Liver (tissue), 9 donors: ENCODE measurements around the gene SIRT6. TPM values are rescaled to one million over a fixed set of nuclear protein-coding genes. Genes with fewer than 3 reads are reported as not detected.

Source experiments
- DNase-seq: peaks from one replicate; pipeline ENCODE4 v3.0.0-alpha.2; 2017; ENCODE audit warnings: low spot score
- H3K27ac ChIP-seq, 2 donors: one replicate each; pipeline ENCODE4 v1.7.0; 2013; ENCODE audit warnings: inconsistent platforms in 2 of 2, low read length in 2 of 2, control low read depth in 1 of 2, low read depth in 1 of 2, mild to moderate bottlenecking in 1 of 2
- H3K27me3 ChIP-seq, 4 donors: one replicate each; pipeline versions ENCODE4 v1.6.1 to v1.7.0; 2013; ENCODE audit warnings: low read length in 3 of 4, inconsistent platforms in 1 of 4, mild to moderate bottlenecking in 1 of 4, moderate library complexity in 1 of 4; ENCODE audit not compliant: control insufficient read depth in 4 of 4, insufficient read depth in 4 of 4
- H3K36me3 ChIP-seq, 4 donors: one replicate each; pipeline versions ENCODE4 v1.6.1 to v1.7.0; 2013; ENCODE audit warnings: low read length in 3 of 4, mild to moderate bottlenecking in 3 of 4, low read depth in 1 of 4, moderate library complexity in 1 of 4; ENCODE audit not compliant: control insufficient read depth in 4 of 4, insufficient read depth in 3 of 4
- H3K4me1 ChIP-seq, 4 donors: one replicate each; pipeline versions ENCODE4 v1.6.1 to v1.7.0; 2013; ENCODE audit warnings: low read length in 3 of 4, mild to moderate bottlenecking in 3 of 4, moderate library complexity in 1 of 4; ENCODE audit not compliant: control insufficient read depth in 4 of 4, insufficient read depth in 4 of 4
- H3K4me3 ChIP-seq, 3 donors: one replicate each; pipeline versions ENCODE4 v1.6.1 to v1.7.0; 2013; ENCODE audit warnings: low read length in 3 of 3, control low read depth in 1 of 3, low read depth in 1 of 3, mild to moderate bottlenecking in 1 of 3
- H3K9ac ChIP-seq, 2 donors: one replicate each; pipeline ENCODE4 v1.7.0; 2013; ENCODE audit warnings: low read length in 2 of 2, mild to moderate bottlenecking in 2 of 2, moderate library complexity in 2 of 2, control low read depth in 1 of 2, low read depth in 1 of 2
- H3K9me3 ChIP-seq, 4 donors: one replicate each; pipeline versions ENCODE4 v1.6.1 to v1.7.0; 2013; ENCODE audit warnings: low read length in 3 of 4; ENCODE audit not compliant: control insufficient read depth in 4 of 4
- EGR1 ChIP-seq, 2 donors: IDR thresholded peaks; 2 replicates each; pipeline ENCODE4 v1.6.1; 2016 to 2018; ENCODE audit warnings: antibody characterized with exemption in 2 of 2, low read depth in 2 of 2
- FOXA1 ChIP-seq: IDR thresholded peaks from 2 replicates; pipeline ENCODE4 v1.6.1; 2016; ENCODE audit warnings: antibody characterized with exemption
- FOXA2 ChIP-seq: IDR thresholded peaks from 2 replicates; pipeline ENCODE4 v1.6.1; 2016; ENCODE audit warnings: antibody characterized with exemption
- GABPA ChIP-seq, 2 donors: IDR thresholded peaks in 1 of 2; conservative IDR thresholded peaks in 1 of 2; 2 replicates each; pipeline ENCODE4 v1.6.1; 2016; ENCODE audit warnings: antibody characterized with exemption in 2 of 2, mild to moderate bottlenecking in 1 of 2, moderate library complexity in 1 of 2
- HNF4A ChIP-seq, 2 donors: conservative IDR thresholded peaks; 2 replicates each; pipeline ENCODE4 v1.6.1; 2016; ENCODE audit warnings: antibody characterized with exemption in 2 of 2, mild to moderate bottlenecking in 2 of 2
- HNF4G ChIP-seq: IDR thresholded peaks from 2 replicates; pipeline ENCODE4 v1.6.1; 2016; ENCODE audit warnings: antibody characterized with exemption
- JUND ChIP-seq, 2 donors: IDR thresholded peaks; 2 replicates each; pipeline ENCODE4 v1.6.1; 2016; ENCODE audit warnings: antibody characterized with exemption in 2 of 2
- NR2F2 ChIP-seq: IDR thresholded peaks from 2 replicates; pipeline ENCODE4 v1.6.1; 2016; ENCODE audit warnings: antibody characterized with exemption
- RAD21 ChIP-seq, 2 donors: IDR thresholded peaks; 2 replicates each; pipeline ENCODE4 v1.6.1; 2016; ENCODE audit warnings: antibody characterized with exemption in 2 of 2, mild to moderate bottlenecking in 2 of 2
- RXRA ChIP-seq, 2 donors: IDR thresholded peaks; 2 replicates each; pipeline ENCODE4 v1.6.1; 2017 to 2018; ENCODE audit warnings: antibody characterized with exemption in 2 of 2, mild to moderate bottlenecking in 1 of 2
- SP1 ChIP-seq: IDR thresholded peaks from 2 replicates; pipeline ENCODE4 v1.6.1; 2018; ENCODE audit warnings: antibody characterized with exemption, mild to moderate bottlenecking
- TAF1 ChIP-seq: conservative IDR thresholded peaks from 2 replicates; pipeline ENCODE4 v1.6.1; 2016; ENCODE audit warnings: antibody characterized with exemption, mild to moderate bottlenecking
- YY1 ChIP-seq: IDR thresholded peaks from 2 replicates; pipeline ENCODE4 v1.6.1; 2016; ENCODE audit warnings: antibody characterized with exemption, mild to moderate bottlenecking
- WGBS: extraction: QIAGEN DNeasy Blood & Tissue Kit; methylation state at CpG from one replicate; pipeline ENCODE4 v1.1.7; 2013; 5-methylcytosine and 5-hydroxymethylcytosine counted together
- polyA plus RNA-seq, 2 donors: library from polyadenylated mRNA; stranded (reverse) in 1 of 2; unstranded in 1 of 2; fragments of 200-250 nt in 1 of 2; fragments of >200 nt in 1 of 2; fragmentation: Nextera tagmentation in 1 of 2; extraction: Ambion mirVana in 1 of 2; gene quantifications; one replicate each; pipeline versions ENCODE4 v1.2.1 to v1.2.3, GENCODE V29; 2013 to 2015
- total RNA-seq, 2 donors: library from RNA; depleted of rRNA; stranded (reverse); fragments of >200 nt; gene quantifications; one replicate each; pipeline ENCODE4 v1.2.3, GENCODE V29; 2014
- TF ChIP-seq, protein P1 (sequence below): IDR thresholded peaks from 2 replicates; pipeline ENCODE4 v1.6.1; 2016; ENCODE audit warnings: antibody characterized with exemption
- TF ChIP-seq, protein P2 (sequence below): fragments of 150-350 bp; IDR thresholded peaks from 2 replicates; pipeline ENCODE4 v1.5.1; 2017; ENCODE audit warnings: improper control_type of control experiment, low read depth, low read length; ENCODE audit not compliant: missing input control
- TF ChIP-seq, protein P3 (sequence below): IDR thresholded peaks from 2 replicates; pipeline ENCODE4 v1.6.1; 2016; ENCODE audit warnings: antibody characterized with exemption, mild to moderate bottlenecking
- TF ChIP-seq, protein P4 (sequence below): IDR thresholded peaks from 2 replicates; pipeline ENCODE4 v1.6.1; 2016; ENCODE audit warnings: antibody characterized with exemption
- donor health status: healthy.
- donor health status: healthy.
- donor health status: healthy.
- donor health status: healthy.
- donor health status: healthy.

The SIRT6 gene
- total and polyA plus RNA-seq, 4 donors, result 7.7 to 12.7 (median 9.8) TPM

DNA sequence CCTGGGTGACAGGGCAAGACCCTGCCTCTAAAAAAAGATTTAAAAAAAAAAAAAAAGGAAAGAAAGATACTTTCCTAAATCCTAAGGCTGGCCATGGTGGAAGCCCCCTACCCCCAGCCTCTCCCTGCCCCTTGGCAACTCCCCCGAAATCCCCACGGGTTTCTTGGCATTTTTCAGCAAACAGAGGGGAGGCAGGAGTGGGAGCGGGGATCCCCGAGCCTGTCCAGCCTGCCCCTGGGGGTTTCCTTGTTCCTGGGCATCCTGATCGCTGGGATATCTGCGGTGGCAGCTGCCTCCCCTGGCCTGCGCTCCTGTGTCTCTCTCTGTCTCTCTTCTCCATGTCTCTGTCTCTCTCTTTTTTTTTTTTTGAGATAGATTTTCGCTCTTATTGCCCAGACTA is 43.5 kb upstream of the SIRT6 start:
- Histone ChIP-seq H3K9ac (no peak overlapping the region), H3K27me3 (peaks cover 0 to 2% (median 0%) of the 10 kb centered on the region in 4 donors), H3K27ac (no peak overlapping the region), H3K9me3 (no peaks in the 10 kb centered on the region), H3K4me3 (no peak overlapping the region), H3K4me1 (peaks cover 0 to 6% (median 0%) of the 10 kb centered on the region in 4 donors), H3K36me3 (peaks cover 0 to 2% (median 0%) of the 10 kb centered on the region in 4 donors)
- TF ChIP-seq, protein P1, sequence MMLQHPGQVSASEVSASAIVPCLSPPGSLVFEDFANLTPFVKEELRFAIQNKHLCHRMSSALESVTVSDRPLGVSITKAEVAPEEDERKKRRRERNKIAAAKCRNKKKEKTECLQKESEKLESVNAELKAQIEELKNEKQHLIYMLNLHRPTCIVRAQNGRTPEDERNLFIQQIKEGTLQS, result no peak
- TF ChIP-seq HNF4G (no peak), FOXA1 (no peak), JUND (IDR thresholded peaks at IDR 0.05) (no peak), RXRA (IDR thresholded peaks at IDR 0.05) (no peak), YY1 (no peak), HNF4A (conservative IDR thresholded peaks at IDR 0.05) (no peak), GABPA (IDR thresholded peaks at IDR 0.05 in 1 of 2, conservative IDR thresholded peaks at IDR 0.05 in 1 of 2) (no peak), RAD21 (IDR thresholded peaks at IDR 0.05) (no peak), NR2F2 (no peak), EGR1 (IDR thresholded peaks at IDR 0.05; ENCODE audit: low read depth in 2 of 2) (no peak), TAF1 (no peak)
- TF ChIP-seq, protein P2, sequence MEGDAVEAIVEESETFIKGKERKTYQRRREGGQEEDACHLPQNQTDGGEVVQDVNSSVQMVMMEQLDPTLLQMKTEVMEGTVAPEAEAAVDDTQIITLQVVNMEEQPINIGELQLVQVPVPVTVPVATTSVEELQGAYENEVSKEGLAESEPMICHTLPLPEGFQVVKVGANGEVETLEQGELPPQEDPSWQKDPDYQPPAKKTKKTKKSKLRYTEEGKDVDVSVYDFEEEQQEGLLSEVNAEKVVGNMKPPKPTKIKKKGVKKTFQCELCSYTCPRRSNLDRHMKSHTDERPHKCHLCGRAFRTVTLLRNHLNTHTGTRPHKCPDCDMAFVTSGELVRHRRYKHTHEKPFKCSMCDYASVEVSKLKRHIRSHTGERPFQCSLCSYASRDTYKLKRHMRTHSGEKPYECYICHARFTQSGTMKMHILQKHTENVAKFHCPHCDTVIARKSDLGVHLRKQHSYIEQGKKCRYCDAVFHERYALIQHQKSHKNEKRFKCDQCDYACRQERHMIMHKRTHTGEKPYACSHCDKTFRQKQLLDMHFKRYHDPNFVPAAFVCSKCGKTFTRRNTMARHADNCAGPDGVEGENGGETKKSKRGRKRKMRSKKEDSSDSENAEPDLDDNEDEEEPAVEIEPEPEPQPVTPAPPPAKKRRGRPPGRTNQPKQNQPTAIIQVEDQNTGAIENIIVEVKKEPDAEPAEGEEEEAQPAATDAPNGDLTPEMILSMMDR, result no peak
- TF ChIP-seq, protein P3, sequence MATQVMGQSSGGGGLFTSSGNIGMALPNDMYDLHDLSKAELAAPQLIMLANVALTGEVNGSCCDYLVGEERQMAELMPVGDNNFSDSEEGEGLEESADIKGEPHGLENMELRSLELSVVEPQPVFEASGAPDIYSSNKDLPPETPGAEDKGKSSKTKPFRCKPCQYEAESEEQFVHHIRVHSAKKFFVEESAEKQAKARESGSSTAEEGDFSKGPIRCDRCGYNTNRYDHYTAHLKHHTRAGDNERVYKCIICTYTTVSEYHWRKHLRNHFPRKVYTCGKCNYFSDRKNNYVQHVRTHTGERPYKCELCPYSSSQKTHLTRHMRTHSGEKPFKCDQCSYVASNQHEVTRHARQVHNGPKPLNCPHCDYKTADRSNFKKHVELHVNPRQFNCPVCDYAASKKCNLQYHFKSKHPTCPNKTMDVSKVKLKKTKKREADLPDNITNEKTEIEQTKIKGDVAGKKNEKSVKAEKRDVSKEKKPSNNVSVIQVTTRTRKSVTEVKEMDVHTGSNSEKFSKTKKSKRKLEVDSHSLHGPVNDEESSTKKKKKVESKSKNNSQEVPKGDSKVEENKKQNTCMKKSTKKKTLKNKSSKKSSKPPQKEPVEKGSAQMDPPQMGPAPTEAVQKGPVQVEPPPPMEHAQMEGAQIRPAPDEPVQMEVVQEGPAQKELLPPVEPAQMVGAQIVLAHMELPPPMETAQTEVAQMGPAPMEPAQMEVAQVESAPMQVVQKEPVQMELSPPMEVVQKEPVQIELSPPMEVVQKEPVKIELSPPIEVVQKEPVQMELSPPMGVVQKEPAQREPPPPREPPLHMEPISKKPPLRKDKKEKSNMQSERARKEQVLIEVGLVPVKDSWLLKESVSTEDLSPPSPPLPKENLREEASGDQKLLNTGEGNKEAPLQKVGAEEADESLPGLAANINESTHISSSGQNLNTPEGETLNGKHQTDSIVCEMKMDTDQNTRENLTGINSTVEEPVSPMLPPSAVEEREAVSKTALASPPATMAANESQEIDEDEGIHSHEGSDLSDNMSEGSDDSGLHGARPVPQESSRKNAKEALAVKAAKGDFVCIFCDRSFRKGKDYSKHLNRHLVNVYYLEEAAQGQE, result no peak
- 85% methylated on average over 8 of the region's 8 CpGs for WGBS
- DNase-seq, result no peak

DNA sequence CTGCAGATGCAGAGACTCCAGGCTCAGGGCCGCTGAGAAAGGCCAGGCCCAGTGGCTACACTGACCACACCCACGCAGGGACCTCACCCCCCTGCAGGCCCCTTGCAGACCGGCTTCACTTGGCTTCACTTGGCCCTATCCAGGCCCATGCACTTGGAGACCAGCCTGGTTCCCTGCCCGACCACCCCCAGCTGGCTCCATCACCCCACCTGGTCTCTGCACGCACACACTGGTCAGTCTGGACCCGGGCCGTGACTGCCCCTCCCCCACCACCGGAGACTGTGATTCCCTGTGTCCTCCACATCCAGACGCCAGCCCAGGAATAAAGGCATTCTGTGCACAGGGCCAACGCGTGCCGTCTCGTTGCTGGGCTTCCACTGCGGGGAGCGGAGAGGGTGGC is 42.1 kb upstream of the SIRT6 start:
- Histone ChIP-seq H3K9ac (no peak overlapping the region), H3K27me3 (peaks cover 0 to 2% (median 0%) of the 10 kb centered on the region in 4 donors), H3K36me3 (peaks cover 0 to 2% (median 0%) of the 10 kb centered on the region in 4 donors), H3K27ac (no peak overlapping the region), H3K4me3 (no peak overlapping the region), H3K9me3 (no peaks in the 10 kb centered on the region), H3K4me1 (peaks cover 0 to 6% (median 0%) of the 10 kb centered on the region in 4 donors)
- no peak for TF ChIP-seq SP1
- TF ChIP-seq, protein P3, result no peak
- no peak for TF ChIP-seq TAF1
- no peak for TF ChIP-seq NR2F2
- no peak for TF ChIP-seq FOXA2
- TF ChIP-seq, protein P2, result no peak
- TF ChIP-seq, protein P4, sequence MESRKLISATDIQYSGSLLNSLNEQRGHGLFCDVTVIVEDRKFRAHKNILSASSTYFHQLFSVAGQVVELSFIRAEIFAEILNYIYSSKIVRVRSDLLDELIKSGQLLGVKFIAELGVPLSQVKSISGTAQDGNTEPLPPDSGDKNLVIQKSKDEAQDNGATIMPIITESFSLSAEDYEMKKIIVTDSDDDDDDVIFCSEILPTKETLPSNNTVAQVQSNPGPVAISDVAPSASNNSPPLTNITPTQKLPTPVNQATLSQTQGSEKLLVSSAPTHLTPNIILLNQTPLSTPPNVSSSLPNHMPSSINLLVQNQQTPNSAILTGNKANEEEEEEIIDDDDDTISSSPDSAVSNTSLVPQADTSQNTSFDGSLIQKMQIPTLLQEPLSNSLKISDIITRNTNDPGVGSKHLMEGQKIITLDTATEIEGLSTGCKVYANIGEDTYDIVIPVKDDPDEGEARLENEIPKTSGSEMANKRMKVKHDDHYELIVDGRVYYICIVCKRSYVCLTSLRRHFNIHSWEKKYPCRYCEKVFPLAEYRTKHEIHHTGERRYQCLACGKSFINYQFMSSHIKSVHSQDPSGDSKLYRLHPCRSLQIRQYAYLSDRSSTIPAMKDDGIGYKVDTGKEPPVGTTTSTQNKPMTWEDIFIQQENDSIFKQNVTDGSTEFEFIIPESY, result no peak
- no peak for TF ChIP-seq YY1
- TF ChIP-seq HNF4A (conservative IDR thresholded peaks at IDR 0.05), result no peak
- TF ChIP-seq RAD21 (IDR thresholded peaks at IDR 0.05), result no peak
- TF ChIP-seq RXRA (IDR thresholded peaks at IDR 0.05), result no peak
- TF ChIP-seq, protein P1, result no peak
- TF ChIP-seq JUND (IDR thresholded peaks at IDR 0.05), result no peak
- no peak for TF ChIP-seq HNF4G
- no peak for TF ChIP-seq EGR1 (IDR thresholded peaks at IDR 0.05; ENCODE audit: low read depth in 2 of 2)
- DNase-seq, result no peak
- WGBS, result 83% methylated on average over 15 of the region's 15 CpGs
